IPS DF 6.9 (cell line): ENCODE measurements around the gene FIP1L1.

ENCODE experiments used
- DNase-seq: peaks from one replicate; pipeline ENCODE4 v3.0.0-alpha.2; 2013; ENCODE audit warnings: low read depth, low spot score
- H3K27ac ChIP-seq: one replicate; pipeline ENCODE4 v1.5.1; 2013; ENCODE audit warnings: low read length, control low read depth
- H3K27me3 ChIP-seq: 2 replicates; pipeline ENCODE4 v1.6.1; 2013; ENCODE audit warnings: mild to moderate bottlenecking, low read length; ENCODE audit not compliant: control insufficient read depth, insufficient read depth
- H3K36me3 ChIP-seq: 2 replicates; pipeline ENCODE4 v1.6.1; 2013; ENCODE audit warnings: low read length; ENCODE audit not compliant: control insufficient read depth, insufficient read depth
- H3K4me1 ChIP-seq: 2 replicates; pipeline ENCODE4 v1.6.1; 2013; ENCODE audit warnings: low read length; ENCODE audit not compliant: control insufficient read depth, insufficient read depth
- H3K4me3 ChIP-seq: 2 replicates; pipeline ENCODE4 v1.5.1; 2013; ENCODE audit warnings: mild to moderate bottlenecking, low read length
- H3K9me3 ChIP-seq: 2 replicates; pipeline ENCODE4 v1.6.1; 2013; ENCODE audit warnings: low read length, inconsistent platforms; ENCODE audit not compliant: control insufficient read depth, insufficient read depth
- WGBS: extraction: QIAGEN DNeasy Blood & Tissue Kit; methylation state at CpG from one replicate; pipeline ENCODE4 v1.1.7; 2013; ENCODE audit warnings: mixed read lengths, missing lambda C conversion rate; ENCODE audit not compliant: insufficient read length, insufficient coverage; 5-methylcytosine and 5-hydroxymethylcytosine counted together

The FIP1L1 gene

DNA sequence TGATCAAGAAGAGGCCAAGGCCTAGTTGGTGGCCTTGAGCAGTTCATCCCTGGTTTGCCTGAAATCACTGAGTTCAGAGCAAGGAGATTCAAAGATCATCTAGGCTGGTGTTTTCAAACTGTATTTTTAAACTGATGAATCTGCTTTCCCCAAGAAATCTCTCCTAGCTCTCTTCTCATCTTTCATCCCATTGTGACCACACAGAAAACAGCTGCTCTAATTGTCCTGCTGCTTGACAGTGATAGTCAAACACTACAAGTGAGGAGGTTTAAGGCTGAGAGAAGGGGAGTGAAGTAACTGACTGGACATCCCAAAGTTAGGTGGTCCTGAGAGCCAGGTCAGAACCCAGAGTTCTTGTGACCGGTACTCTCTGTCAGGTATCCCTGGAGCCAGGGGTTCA is 122.3 kb downstream of the FIP1L1 start:
- no peaks in the 10 kb centered on the region; the same call in 1 of the 2 replicates for H3K36me3 ChIP-seq
- no peak for DNase-seq
- no CpG with 5 or more reads among the region's 1 CpG for WGBS
- no peaks in the 10 kb centered on the region for H3K4me1 ChIP-seq
- no peaks in the 10 kb centered on the region for H3K27me3 ChIP-seq
- no peak overlapping the region for H3K4me3 ChIP-seq
- no peak overlapping the region for H3K27ac ChIP-seq
- H3K9me3 ChIP-seq: no peaks in the 10 kb centered on the region

DNA sequence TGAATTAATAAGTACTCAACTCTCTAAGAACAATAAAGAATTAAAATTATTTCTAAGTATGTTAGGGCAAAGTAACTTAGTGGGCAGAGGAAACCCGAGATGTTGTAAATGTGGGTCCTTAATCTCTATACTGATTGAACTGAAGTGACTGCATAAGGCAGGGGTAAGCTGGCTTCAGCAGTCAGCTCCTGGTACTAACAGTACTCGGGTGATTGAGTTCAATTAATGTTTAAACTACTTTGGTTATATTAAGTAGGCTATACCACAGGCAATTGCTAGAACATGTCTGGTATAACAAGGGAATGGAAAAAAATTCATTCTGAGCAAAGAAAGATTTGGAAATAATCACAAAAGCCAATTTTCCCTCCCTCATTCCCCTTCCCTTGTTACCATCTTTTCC is 123.1 kb downstream of the FIP1L1 start:
- WGBS: no CpG with 5 or more reads among the region's 2 CpGs
- Histone ChIP-seq H3K27me3 (no peaks in the 10 kb centered on the region), H3K9me3 (no peaks in the 10 kb centered on the region), H3K27ac (no peak overlapping the region), H3K36me3 (no peaks in the 10 kb centered on the region; the same call in 1 of the 2 replicates), H3K4me1 (no peaks in the 10 kb centered on the region), H3K4me3 (no peak overlapping the region)
- DNase-seq: no peak

DNA sequence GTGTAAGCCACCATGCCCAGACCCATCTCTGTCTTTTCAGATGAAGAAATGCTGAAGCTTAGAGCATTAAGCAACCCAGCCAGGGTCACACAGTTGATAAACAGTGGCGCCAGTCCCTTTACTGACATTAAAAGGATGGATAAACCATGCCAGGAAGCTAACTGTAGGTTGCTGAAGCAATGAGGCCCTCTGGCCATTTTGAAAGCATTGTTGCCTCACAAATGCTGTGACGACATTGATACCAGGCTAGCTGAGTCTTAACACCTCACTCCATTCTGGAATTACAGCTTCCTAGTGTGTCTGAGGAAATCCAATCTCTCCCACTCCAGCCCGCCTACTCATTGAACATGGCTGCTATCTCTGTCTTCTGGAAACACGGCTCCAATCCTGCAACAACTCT is 124.1 kb downstream of the FIP1L1 start:
- H3K27ac ChIP-seq: no peak overlapping the region
- no peak overlapping the region for H3K4me3 ChIP-seq
- no peaks in the 10 kb centered on the region for H3K36me3 ChIP-seq
- DNase-seq: no peak
- no peaks in the 10 kb centered on the region for H3K9me3 ChIP-seq
- H3K27me3 ChIP-seq: no peaks in the 10 kb centered on the region
- no CpG with 5 or more reads among the region's 4 CpGs for WGBS
- no peaks in the 10 kb centered on the region for H3K4me1 ChIP-seq

DNA sequence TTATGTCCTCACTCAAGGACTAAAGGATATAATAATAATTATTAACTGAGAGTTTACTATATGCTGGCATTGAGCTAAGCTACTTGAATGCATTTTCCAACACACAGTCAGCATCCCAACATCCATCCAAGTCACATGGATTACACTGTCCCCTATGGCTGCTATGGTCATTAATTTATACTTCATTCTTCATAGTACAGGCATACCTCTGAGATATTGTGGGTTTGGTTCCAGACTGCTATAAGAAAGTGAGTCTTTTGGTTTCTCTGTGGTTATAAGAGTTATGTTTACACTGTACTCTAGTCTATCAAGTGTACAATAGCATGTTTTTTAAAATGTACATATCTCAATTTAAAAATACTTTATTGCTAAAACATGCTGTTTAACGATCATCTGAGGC is 124.7 kb downstream of the FIP1L1 start:
- Histone ChIP-seq H3K27me3 (no peaks in the 10 kb centered on the region), H3K4me3 (no peak overlapping the region), H3K9me3 (no peaks in the 10 kb centered on the region), H3K27ac (no peak overlapping the region), H3K36me3 (no peaks in the 10 kb centered on the region), H3K4me1 (no peaks in the 10 kb centered on the region)
- no CpG with 5 or more reads among the region's 1 CpG for WGBS
- DNase-seq: no peak

DNA sequence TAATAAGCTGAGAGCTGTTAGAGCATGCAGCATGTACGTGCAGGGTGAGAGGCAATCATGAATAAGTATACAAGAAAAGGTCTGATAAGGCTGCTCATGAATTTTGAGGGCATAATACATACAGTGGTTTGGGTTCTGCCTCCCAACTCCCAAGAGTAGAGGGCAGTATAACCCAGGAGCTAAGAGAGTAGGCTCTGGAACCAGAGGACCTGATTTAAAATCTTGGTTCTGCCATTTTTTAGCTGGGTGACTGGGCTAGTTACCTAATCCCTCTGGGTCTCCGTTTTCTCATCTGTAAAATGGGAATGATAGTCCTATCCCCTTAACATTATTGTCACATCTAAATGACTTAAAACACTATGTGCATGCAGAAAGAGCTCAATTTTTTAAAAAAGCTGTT is 128.5 kb downstream of the FIP1L1 start:
- Histone ChIP-seq H3K36me3 (no peaks in the 10 kb centered on the region), H3K4me1 (no peaks in the 10 kb centered on the region), H3K27ac (no peak overlapping the region), H3K27me3 (no peaks in the 10 kb centered on the region), H3K4me3 (no peak overlapping the region), H3K9me3 (no peaks in the 10 kb centered on the region)
- no CpG with 5 or more reads among the region's 2 CpGs for WGBS
- no peak for DNase-seq

DNA sequence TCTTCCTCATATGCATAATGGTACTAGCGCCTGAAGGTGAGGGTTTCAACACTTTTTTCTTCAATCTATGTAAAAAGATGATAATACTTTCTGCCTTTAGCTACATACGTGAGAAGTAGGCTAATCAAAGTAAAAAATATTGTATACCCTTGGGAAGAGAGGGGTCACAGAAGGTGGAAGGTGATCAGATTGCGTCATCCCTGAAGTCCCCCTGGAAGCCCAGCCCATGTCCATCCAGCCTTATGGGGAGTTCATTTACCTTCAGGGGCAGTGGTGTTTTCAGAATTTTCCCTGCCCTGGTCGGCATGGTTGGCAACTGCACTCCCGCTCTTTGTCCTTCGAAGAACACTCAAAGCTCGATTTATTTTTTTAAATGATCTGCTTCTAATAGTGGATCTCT is 129.6 kb downstream of the FIP1L1 start:
- WGBS: no CpG with 5 or more reads among the region's 7 CpGs
- H3K4me1 ChIP-seq: no peaks in the 10 kb centered on the region
- no peaks in the 10 kb centered on the region for H3K36me3 ChIP-seq
- H3K27ac ChIP-seq: no peak overlapping the region
- no peaks in the 10 kb centered on the region for H3K9me3 ChIP-seq
- no peaks in the 10 kb centered on the region for H3K27me3 ChIP-seq
- no peak overlapping the region for H3K4me3 ChIP-seq
- no peak for DNase-seq

DNA sequence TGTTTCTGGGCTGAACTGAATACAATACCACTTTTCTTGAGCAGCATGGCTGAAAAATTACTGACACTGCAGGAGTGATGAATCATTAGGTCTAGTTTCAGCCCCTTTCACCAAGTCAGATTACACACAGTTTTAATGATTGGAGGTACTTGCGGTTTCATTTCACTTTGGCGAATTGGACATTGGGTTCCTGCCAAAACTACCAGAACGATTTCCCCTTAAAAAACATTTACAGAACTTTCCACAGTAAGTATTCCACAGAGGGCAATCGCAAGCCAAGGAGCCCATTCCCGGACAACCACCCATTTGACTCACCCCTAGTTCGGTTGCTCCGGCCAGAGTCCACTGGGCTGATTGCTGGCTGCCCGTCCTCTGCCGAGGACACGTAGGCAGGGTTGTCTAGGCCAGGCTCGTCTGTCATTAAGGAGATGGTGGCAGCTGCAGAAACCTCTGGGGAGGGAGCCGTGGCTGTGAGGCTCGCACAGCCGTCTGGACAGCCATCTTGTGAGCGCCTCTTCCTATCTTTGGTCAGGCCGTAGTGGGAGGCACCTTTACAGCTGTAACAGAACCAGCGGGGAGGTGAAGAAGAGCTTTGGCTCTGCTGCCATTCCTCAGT is 130.3 kb downstream of the FIP1L1 start:
- no peak overlapping the region for H3K4me3 ChIP-seq
- H3K27me3 ChIP-seq: no peaks in the 10 kb centered on the region
- H3K9me3 ChIP-seq: no peaks in the 10 kb centered on the region
- H3K4me1 ChIP-seq: no peaks in the 10 kb centered on the region
- no peak overlapping the region for H3K27ac ChIP-seq
- no peak for DNase-seq
- H3K36me3 ChIP-seq: no peaks in the 10 kb centered on the region
- no CpG with 5 or more reads among the region's 17 CpGs for WGBS

DNA sequence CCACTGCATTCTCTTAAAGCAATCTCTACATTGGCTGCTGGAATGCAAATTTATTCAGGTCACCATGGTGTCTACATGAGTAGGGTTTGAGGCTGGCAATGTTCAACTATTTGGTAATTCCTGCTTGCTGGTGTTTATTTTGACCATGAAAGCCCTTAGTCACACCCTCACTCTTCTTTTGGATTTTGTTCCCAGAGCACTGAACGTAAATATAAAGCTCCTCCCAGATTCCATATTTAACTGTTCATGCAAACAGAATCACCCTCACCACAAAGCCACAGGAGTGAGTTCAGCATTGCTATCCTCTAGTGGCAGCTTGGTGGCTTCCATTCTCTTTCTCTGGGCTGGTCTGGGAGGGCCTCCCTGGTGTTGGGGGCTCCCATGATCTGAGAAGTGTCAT is 131.0 kb downstream of the FIP1L1 start:
- no peaks in the 10 kb centered on the region for H3K27me3 ChIP-seq
- no peak overlapping the region for H3K4me3 ChIP-seq
- H3K27ac ChIP-seq: no peak overlapping the region
- H3K36me3 ChIP-seq: no peaks in the 10 kb centered on the region
- no peaks in the 10 kb centered on the region for H3K9me3 ChIP-seq
- no peak for DNase-seq
- WGBS: no CpG with 5 or more reads among the region's 1 CpG
- no peaks in the 10 kb centered on the region for H3K4me1 ChIP-seq

DNA sequence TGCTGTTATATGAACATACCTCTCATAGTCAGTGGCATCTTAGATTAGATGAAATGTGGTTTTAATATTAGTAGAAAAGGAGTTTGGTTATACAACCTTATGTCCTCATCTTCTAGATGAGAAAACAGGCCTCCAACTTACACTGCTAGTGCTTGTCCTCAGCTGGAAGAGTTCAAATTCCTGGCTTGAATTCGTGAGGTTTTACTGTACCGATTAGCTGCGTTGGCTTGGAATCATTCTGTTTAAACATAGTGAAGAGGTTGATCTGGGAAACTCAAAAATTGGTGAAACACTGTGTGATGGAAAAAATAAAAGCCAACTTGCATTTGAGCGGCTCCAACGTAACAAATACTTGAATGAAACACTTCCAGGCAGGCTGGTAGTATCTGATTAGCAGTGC is 132.9 kb downstream of the FIP1L1 start:
- H3K36me3 ChIP-seq: no peaks in the 10 kb centered on the region
- DNase-seq: no peak
- no CpG with 5 or more reads among the region's 5 CpGs for WGBS
- H3K4me3 ChIP-seq: no peak overlapping the region
- H3K9me3 ChIP-seq: no peaks in the 10 kb centered on the region
- no peaks in the 10 kb centered on the region for H3K27me3 ChIP-seq
- H3K27ac ChIP-seq: no peak overlapping the region
- H3K4me1 ChIP-seq: no peaks in the 10 kb centered on the region
